Measurements from ENCODE around the gene ADGRB2. TPM values are rescaled to one million over a fixed set of nuclear protein-coding genes. Genes with fewer than 3 reads are reported as not detected.

The ADGRB2 gene
- total RNA-seq, 2 donors from 2014 or later = 14.4 to 19.1 TPM

DNA sequence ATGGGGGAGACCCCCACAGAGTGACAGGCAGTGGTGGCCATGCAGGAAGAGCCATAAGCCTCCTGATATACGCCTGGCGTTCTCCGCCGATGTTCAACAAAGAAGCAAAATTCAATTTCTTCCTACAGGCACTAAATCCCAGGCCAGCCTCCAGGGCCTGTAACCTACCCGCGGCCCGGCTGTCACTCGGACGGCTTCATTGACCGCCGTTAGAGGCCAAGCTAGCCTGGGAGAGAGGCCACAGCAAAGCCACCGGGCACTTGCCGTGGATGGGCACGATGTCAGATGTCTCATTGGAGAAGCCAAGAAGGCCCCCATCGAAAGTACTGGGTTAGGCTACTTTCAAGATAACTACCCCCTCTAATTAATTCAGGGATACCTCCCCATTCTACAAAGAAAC lies 9.7 kb downstream of the ADGRB2 start:
- DNase-seq (ENCODE audit: low spot score) = no peak
- Histone ChIP-seq H3K27me3 (no peaks in the 10 kb centered on the region), H3K36me3 (no peaks in the 10 kb centered on the region), H3K27ac (peak overlapping the region in 1 of 2 donors; percentile 68), H3K4me3 (no peak overlapping the region), H3K9me3 (no peaks in the 10 kb centered on the region), H3K4me1 (peaks cover 0 to 52% of the 10 kb centered on the region in 2 donors)
- TF ChIP-seq, protein P1, sequence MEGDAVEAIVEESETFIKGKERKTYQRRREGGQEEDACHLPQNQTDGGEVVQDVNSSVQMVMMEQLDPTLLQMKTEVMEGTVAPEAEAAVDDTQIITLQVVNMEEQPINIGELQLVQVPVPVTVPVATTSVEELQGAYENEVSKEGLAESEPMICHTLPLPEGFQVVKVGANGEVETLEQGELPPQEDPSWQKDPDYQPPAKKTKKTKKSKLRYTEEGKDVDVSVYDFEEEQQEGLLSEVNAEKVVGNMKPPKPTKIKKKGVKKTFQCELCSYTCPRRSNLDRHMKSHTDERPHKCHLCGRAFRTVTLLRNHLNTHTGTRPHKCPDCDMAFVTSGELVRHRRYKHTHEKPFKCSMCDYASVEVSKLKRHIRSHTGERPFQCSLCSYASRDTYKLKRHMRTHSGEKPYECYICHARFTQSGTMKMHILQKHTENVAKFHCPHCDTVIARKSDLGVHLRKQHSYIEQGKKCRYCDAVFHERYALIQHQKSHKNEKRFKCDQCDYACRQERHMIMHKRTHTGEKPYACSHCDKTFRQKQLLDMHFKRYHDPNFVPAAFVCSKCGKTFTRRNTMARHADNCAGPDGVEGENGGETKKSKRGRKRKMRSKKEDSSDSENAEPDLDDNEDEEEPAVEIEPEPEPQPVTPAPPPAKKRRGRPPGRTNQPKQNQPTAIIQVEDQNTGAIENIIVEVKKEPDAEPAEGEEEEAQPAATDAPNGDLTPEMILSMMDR (IDR thresholded peaks at IDR 0.05) = no peak

DNA sequence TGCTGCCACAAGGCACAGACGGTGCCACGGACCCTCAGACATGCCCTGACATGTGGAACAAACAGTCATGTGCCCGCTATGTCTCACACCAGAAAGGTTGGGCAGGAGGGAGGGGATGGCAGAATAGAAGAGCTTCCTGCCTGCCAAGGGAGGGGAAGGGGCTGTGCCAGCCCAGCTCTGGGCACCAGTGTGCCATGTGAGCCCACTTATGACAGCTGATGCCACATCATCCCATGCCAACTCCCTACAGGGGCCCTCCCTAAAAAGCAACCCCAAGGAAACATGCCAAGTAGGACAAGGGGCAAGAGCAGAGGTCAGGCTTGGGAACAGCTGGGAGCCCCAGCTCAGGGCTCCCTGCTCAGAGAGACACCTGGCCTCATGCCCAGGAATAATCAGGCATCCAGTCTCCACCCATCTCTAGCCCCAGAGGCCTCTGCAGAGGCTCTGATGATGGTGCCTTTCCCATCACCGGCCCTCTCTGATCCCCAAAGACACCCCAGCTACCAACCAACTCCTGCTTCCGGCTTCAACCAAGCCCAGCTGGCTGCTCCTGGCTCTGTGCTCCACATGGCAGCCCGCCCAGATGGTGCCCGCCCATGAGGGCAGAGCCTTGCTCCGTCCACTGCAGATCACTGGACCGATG lies 10.3 kb downstream of the ADGRB2 start:
- H3K4me1 ChIP-seq = peaks cover 0 to 57% of the 10 kb centered on the region in 2 donors

DNA sequence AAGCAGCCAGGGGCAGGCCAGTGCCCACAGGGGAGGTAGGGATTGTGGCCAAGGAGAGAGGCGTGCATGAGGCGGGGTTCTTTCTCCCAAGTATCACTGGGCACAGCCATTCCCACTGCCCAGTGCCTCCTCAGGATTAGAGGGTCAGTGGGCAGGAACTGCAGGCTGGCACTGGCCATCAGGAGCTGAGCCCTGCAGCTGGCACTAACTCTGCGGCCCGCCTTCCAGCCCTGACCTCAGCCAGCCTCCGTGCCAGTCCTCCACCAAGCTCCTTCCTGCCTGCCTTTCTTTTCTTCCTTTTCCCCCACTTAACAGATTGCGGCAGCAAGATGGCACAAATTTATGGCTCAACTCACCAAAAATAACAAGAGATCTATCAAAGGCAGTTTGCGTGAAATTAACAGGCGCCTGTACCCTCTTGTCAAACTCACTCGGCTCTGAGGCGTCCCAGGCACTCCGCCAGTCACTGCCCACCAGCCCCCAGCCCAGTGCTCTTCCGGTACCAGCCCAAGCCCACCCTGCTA lies 11.1 kb downstream of the ADGRB2 start:
- no peak for DNase-seq (ENCODE audit: low spot score)
- H3K4me1 ChIP-seq = peaks cover 0 to 66% of the 10 kb centered on the region in 2 donors
- no peaks in the 10 kb centered on the region for H3K27me3 ChIP-seq
- TF ChIP-seq, protein P1 (IDR thresholded peaks at IDR 0.05) = no peak
- no peak overlapping the region for H3K4me3 ChIP-seq
- H3K9me3 ChIP-seq = no peaks in the 10 kb centered on the region
- peak overlapping the region; percentile 65 to 68 for H3K27ac ChIP-seq
- H3K36me3 ChIP-seq = no peaks in the 10 kb centered on the region

More for the DNA sequence above, 10.3 kb downstream of the ADGRB2 start:
- peak overlapping the region; percentile 65 to 68 for H3K27ac ChIP-seq
- no peak for DNase-seq (ENCODE audit: low spot score)
- H3K36me3 ChIP-seq = no peaks in the 10 kb centered on the region
- no peaks in the 10 kb centered on the region for H3K9me3 ChIP-seq
- no peaks in the 10 kb centered on the region for H3K27me3 ChIP-seq
- TF ChIP-seq, protein P1 (IDR thresholded peaks at IDR 0.05) = no peak
- no peak overlapping the region for H3K4me3 ChIP-seq

DNA sequence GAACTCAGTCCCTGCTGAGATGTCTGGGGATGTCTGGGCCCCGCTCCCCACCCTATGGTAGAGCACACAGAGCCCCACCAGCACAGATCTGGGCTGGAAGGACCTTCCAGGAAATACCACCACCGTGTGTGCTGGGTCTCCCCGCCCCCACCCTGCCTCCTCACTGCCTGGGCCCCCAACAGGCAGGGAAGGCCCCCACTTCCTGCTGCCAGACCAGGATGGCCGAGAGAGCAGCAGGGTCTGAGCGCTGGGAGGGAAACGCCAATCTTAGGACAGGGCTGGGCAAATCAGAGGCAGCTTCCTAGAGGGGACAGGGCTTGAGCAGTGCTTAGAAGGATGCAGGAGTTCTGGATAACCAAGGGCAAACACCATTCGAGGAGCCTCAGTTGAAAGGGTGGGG lies 11.9 kb downstream of the ADGRB2 start:
- peaks cover 0 to 73% of the 10 kb centered on the region in 2 donors for H3K4me1 ChIP-seq
- TF ChIP-seq, protein P1 (IDR thresholded peaks at IDR 0.05) = no peak

DNA sequence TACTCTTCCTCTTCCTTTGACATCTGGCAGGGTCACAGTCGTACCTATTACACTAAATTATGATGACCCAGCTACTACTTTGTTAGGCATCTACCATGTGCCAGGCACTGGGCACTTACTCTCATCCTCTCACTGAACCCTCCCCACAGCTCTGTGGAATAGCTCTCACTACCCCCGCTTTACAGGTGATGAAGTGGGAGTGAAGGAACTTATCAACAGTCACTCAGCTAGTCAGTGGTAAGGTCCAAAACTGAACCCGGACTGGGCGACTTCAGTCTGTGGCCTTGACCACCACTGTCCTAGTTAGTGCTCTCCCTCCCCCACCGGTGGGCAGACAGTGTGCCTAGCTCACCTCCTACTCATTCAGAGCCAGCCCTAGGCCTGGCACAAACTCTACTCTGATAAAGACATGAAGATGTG lies 12.3 kb downstream of the ADGRB2 start:
- no peak for DNase-seq (ENCODE audit: low spot score)
- no peaks in the 10 kb centered on the region for H3K9me3 ChIP-seq
- peak overlapping the region; percentile 8 to 55 for H3K27ac ChIP-seq
- no peaks in the 10 kb centered on the region for H3K27me3 ChIP-seq
- peaks cover 0 to 77% of the 10 kb centered on the region in 2 donors for H3K4me1 ChIP-seq
- no peak overlapping the region for H3K4me3 ChIP-seq
- TF ChIP-seq, protein P1 (IDR thresholded peaks at IDR 0.05) = no peak
- no peaks in the 10 kb centered on the region for H3K36me3 ChIP-seq

More for the DNA sequence above, 11.9 kb downstream of the ADGRB2 start:
- peak overlapping the region; percentile 8 to 55 for H3K27ac ChIP-seq
- H3K36me3 ChIP-seq = no peaks in the 10 kb centered on the region
- no peaks in the 10 kb centered on the region for H3K9me3 ChIP-seq
- no peak overlapping the region for H3K4me3 ChIP-seq
- no peak for DNase-seq (ENCODE audit: low spot score)
- H3K27me3 ChIP-seq = no peaks in the 10 kb centered on the region
